Hematopoietic multipotent progenitor cell treated with erythropoietin and hydrocortisone succinate and interleukin-3 and kit ligand, for 17 days (in vitro differentiated cells): ENCODE data around the gene IFNAR2.
"Not testable (repeated sequence)": the region's sequence is repeated elsewhere in the genome, so short reads cannot be mapped to it uniquely, and the experiment has no call there.

Experiments used
- DNase-seq: peaks from one replicate; pipeline ENCODE4 v3.0.0-alpha.2; 2015; ENCODE audit warnings: low spot score

The IFNAR2 gene

GRCh38 chr21:33244082-33244778, 14.5 kb downstream of the IFNAR2 start:
- DNase-seq = no peak

GRCh38 chr21:33244779-33245105, 15.0 kb downstream of the IFNAR2 start:
- DNase-seq = no peak

- no peak for DNase-seq
These were observed 15.7 kb downstream of the IFNAR2 start for GRCh38 chr21:33245289-33245918.

DNA sequence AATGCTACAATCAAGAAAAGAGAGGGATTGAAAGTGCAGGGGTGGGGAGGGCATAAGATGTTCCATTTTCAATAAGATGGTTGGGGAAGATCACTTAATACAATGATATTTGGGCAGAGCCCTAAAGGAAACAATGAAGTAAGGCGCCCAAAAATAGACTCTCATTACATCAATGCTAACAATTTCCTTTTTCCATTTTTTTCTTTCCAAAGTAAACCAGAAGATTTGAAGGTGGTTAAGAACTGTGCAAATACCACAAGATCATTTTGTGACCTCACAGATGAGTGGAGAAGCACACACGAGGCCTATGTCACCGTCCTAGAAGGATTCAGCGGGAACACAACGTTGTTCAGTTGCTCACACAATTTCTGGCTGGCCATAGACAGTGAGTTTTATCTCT, 16.8 kb downstream of the IFNAR2 start:
- DNase-seq = no peak

- DNase-seq = no peak
These were observed 17.2 kb downstream of the IFNAR2 start for GRCh38 chr21:33246963-33247362.

DNA sequence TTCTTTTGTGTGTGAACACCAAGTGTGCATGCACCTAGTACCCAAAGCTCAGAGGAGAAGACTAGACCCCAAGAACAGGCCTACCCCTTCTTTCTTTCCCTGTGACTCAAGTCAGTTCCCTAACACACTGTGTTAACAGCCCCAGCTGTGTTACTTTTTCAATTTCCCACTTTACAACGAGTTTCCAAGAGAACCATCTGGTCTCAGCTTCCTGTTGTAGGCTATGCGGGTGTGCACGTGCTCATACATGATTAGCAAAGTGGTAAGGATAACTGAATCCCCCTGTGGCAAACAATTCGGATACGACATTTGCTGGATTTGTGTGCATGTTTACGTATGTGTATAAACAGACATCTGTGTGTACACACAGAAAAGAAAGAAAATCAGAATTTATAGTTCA, 17.9 kb downstream of the IFNAR2 start:
- no peak for DNase-seq

- no peak for DNase-seq
These were observed 19.7 kb downstream of the IFNAR2 start for GRCh38 chr21:33249331-33250002.

- no peak for DNase-seq
These were observed 21.4 kb downstream of the IFNAR2 start for GRCh38 chr21:33251119-33251518.

DNA sequence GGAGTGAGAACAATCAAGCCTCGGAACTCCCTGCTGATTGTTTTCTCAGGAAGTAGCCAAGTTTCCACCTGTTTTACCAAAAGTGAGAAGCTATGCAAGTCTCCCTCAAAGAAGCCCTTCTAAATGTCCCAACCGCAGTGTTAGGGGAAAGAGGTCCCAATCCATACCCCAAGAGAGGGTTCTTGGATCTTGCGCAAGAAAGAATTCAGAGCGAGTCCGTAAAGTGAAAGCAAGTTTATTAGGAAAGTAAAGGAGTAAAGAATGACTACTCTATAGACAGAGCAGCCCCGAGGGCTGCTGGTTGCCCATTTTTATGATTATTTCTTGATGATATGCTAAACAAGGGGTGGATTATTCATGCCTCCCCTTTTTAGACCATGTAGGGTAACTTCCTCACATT, 23.6 kb downstream of the IFNAR2 start:
- not testable (repeated sequence) for DNase-seq

GRCh38 chr21:33254766-33255165, 25.0 kb downstream of the IFNAR2 start:
- no peak for DNase-seq

GRCh38 chr21:33255404-33255803, 25.7 kb downstream of the IFNAR2 start:
- no peak for DNase-seq

- DNase-seq = no peak
These were observed 26.3 kb downstream of the IFNAR2 start for GRCh38 chr21:33256019-33256418.

DNA sequence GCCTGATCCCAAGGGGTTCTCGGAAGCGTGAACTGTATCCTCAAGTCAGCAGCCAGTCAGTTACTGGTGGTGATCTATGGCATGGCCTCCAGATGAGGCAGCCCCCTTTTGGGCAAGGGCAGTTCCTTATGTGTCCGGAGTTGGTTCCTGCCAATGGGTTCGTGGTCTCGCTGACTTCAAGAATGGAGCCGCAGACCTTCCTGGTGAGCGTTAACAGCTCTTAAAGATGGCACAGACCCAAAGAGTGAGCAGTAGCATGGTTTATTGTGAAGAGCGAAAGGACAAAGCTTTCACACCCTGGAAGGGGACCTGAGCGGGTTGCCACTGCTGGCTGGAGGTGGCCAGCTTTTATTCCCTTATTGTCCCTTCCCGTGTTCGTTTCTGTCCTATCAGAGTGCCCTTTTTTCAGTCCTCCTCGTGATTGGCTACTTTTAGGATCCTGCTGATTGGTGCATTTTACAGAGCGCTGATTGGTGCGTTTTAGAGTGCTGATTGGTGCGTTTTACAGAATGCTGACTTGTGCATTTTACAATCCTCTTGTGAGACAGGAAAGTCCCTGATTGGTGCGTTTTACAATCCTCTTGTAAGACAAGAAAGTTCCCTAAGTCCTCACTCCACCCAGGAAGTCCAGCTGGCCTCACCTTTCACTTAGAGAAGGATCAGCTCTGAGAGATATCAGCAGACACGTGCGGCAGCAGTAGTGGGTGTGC, 27.5 kb downstream of the IFNAR2 start:
- no peak for DNase-seq

GRCh38 chr21:33258475-33258874, 28.7 kb downstream of the IFNAR2 start:
- no peak for DNase-seq

DNA sequence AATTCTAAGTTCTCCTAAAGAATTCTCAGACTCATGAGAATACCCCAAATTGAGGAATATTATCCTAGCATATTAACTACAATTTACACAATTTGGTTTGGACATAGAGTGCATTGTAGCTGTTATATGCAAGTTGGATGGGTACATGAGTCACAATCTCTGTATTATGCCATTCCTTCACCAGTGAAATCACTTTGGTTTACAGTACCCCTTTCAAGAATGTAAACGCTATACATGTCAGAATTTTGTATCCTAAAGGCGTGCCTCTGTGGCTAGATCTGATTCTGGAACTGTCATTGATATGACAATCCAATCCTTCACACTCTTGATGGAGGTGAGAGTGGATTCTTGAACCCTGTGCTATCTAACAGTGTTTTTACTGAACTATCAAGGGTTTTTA, 29.7 kb downstream of the IFNAR2 start:
- no peak for DNase-seq

- no peak for DNase-seq
These were observed 30.3 kb downstream of the IFNAR2 start for GRCh38 chr21:33259995-33260394.

- DNase-seq = no peak
These were observed 31.9 kb downstream of the IFNAR2 start for GRCh38 chr21:33261635-33262034.

- no peak for DNase-seq
These were observed 33.2 kb downstream of the IFNAR2 start for GRCh38 chr21:33262921-33263320.

- DNase-seq = no peak
These were observed 34.8 kb downstream of the IFNAR2 start for GRCh38 chr21:33264561-33264960.

GRCh38 chr21:33265664-33266049, 35.9 kb downstream of the IFNAR2 start:
- DNase-seq = no peak

DNA sequence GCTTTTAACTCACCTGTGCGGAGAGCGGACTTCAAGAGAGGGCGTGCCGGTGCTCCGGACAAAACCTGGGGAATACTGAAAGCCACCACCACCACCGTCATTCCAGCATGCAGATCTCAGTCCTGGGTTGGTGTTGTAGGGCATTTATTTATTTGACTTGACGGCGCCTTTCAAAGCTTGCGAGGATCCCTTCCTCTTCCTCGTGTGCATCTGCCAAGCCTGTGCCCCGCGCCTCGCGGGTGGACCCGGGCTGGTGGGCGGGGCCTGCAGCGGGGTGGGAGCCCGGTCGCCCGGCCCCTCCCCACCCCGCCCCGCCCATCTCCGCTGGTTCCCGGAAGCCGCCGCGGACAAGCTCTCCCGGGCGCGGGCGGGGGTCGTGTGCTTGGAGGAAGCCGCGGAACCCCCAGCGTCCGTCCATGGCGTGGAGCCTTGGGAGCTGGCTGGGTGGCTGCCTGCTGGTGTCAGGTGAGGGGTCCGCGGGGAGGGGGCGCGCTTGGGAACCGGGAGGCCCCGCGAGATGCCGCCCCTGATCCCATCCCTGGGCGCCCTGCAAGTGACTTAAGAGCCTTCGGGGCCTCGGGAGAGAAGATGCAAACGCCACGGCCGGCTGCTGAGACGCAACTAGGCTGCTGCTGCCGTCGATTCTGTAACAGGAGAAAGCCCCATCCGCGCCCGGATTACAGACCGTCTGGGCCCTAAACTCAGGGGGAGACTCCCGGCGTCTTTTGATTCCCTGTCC, 36.5 kb downstream of the IFNAR2 start, which contains the start of gene IL10RB:
IL10RB (plus strand) TSS at position 318 of the 739 bp plus-strand sequence; CDS start at position 417, 99 bp downstream.
- peak; percentile 69 for DNase-seq

- DNase-seq = no peak
These were observed 37.0 kb downstream of the IFNAR2 start for GRCh38 chr21:33266789-33267135.
